ENCODE results near the gene EXOC1. TPM values are rescaled to one million over a fixed set of nuclear protein-coding genes. Genes with fewer than 3 reads are reported as not detected.

Gene EXOC1
- total RNA-seq, 2 experiments from 2014 or later: 23.7 to 33.5 TPM

DNA sequence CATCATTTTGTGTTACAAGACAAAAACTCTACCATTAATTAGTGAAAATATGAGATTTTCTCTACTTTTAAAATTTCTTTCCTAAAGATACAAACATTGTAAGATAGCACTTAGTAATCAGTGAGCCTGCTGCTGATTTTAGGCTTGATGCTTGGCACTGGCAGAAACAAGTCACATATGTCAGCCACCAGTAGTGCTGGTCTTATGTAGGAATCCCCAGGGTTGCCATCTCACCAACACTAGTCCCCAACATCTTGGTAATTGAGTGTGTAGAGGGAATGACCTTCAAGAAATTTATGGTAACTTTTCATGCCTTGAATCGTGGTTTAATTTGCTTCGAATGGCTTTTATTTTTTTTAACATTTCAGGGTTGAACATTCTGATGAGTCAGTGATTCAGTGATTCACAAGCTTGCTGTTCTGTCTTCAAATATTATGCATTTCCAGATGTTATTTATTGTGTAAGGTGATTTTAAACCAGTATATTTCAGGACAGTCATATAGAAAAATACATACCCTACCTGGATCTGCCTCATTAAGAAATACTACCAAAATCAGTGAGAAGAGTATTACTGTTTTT, 11.9 kb downstream of the EXOC1 start:
- Histone ChIP-seq H3K4me2 (ENCODE audit: low read length) (no peak overlapping the region), H4K20me1 (ENCODE audit: insufficient read depth, low read length) (no peaks in the 10 kb centered on the region), H3K36me3 (ENCODE audit: insufficient read depth, low read length) (peaks cover 62% of the 10 kb centered on the region), H3K4me1 (ENCODE audit: insufficient read depth, low read length, poor library complexity, severe bottlenecking) (no peaks in the 10 kb centered on the region), H3K9me2 (ENCODE audit: insufficient read depth, low read length) (no peaks in the 10 kb centered on the region), H3K27ac (ENCODE audit: low read depth, low read length, poor library complexity, severe bottlenecking) (no peak overlapping the region), H2AFZ (ENCODE audit: low read length) (no peak overlapping the region), H3K79me2 (ENCODE audit: insufficient read depth, low read depth, low read length) (no peaks in the 10 kb centered on the region), H3K9me3 (ENCODE audit: low read length) (no peaks in the 10 kb centered on the region), H3K4me3 (ENCODE audit: low read depth, low read length, poor library complexity, severe bottlenecking) (no peak overlapping the region)
- ChIA-PET POLR2A (interaction anchor here (0.6 to 1.3 kb wide), 5 partner anchors 12 to 520 kb away, joined by 3 to 8 read pairs (median 3); partner anchors contain the start of gene EXOC1), CTCF (ENCODE audit: unreplicated experiment) (no interaction called here)
- DNase-seq (ENCODE audit: low spot score): no peak
- intact Hi-C loops (cut with micrococcal nuclease; ENCODE audit: unreplicated experiment): loop anchor here (5.0 to 10.0 kb wide), 2 partner anchors 439 to 518 kb away; partner anchors contain the start of gene SRD5A3
- BruUV-seq (replicated peaks): no TSS peak
- TF ChIP-seq, protein P1, sequence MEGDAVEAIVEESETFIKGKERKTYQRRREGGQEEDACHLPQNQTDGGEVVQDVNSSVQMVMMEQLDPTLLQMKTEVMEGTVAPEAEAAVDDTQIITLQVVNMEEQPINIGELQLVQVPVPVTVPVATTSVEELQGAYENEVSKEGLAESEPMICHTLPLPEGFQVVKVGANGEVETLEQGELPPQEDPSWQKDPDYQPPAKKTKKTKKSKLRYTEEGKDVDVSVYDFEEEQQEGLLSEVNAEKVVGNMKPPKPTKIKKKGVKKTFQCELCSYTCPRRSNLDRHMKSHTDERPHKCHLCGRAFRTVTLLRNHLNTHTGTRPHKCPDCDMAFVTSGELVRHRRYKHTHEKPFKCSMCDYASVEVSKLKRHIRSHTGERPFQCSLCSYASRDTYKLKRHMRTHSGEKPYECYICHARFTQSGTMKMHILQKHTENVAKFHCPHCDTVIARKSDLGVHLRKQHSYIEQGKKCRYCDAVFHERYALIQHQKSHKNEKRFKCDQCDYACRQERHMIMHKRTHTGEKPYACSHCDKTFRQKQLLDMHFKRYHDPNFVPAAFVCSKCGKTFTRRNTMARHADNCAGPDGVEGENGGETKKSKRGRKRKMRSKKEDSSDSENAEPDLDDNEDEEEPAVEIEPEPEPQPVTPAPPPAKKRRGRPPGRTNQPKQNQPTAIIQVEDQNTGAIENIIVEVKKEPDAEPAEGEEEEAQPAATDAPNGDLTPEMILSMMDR (conservative IDR thresholded peaks at IDR 0.05; ENCODE audit: low read length): no peak
- TF ChIP-seq EZH2phosphoT487 (IDR thresholded peaks at IDR 0.05; ENCODE audit: borderline replicate concordance, low read depth, low read length): no peak

DNA sequence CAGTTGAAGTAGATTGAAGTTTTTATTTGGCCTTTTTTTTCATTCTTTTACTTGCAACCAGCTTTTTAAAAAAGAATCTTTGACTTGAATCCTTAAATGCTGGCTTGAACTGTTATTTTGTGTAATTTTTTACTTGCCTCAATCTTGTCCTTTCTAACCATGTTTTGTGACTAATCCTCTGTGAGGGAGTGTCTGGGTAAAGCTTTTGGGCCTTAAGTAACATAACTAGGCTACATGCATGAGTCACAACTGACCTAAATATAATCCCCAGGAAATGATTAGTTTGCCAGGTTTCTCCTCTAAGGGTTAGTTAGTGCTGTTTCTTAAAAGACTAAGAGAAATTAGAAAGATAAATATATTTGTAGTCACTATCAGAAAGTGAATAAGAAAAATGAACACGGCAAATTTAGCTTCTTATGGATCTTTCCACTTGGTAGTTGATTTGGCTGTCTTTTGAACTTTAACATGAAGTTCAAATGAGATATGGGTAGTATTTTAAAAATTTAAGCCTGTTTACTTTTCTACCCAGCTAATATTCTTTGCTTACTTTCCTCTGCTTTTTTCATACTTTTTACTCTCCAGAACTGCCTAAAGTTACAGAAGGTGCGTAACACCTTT, 13.0 kb downstream of the EXOC1 start:
- no peaks in the 10 kb centered on the region for H3K9me2 ChIP-seq (ENCODE audit: insufficient read depth, low read length)
- intact Hi-C loops (cut with micrococcal nuclease; ENCODE audit: unreplicated experiment): loop anchor here (5.0 to 10.0 kb wide), 2 partner anchors 438 to 519 kb away; partner anchors contain the start of gene SRD5A3
- peaks cover 64% of the 10 kb centered on the region for H3K36me3 ChIP-seq (ENCODE audit: insufficient read depth, low read length)

More for the DNA sequence above, 13.0 kb downstream of the EXOC1 start:
- no TSS peak for BruUV-seq (replicated peaks)
- Histone ChIP-seq H3K4me3 (ENCODE audit: low read depth, low read length, poor library complexity, severe bottlenecking) (no peak overlapping the region), H3K4me2 (ENCODE audit: low read length) (no peak overlapping the region), H3K9me3 (ENCODE audit: low read length) (no peaks in the 10 kb centered on the region), H3K79me2 (ENCODE audit: insufficient read depth, low read depth, low read length) (no peaks in the 10 kb centered on the region), H2AFZ (ENCODE audit: low read length) (no peak overlapping the region), H3K27ac (ENCODE audit: low read depth, low read length, poor library complexity, severe bottlenecking) (no peak overlapping the region), H4K20me1 (ENCODE audit: insufficient read depth, low read length) (no peaks in the 10 kb centered on the region), H3K4me1 (ENCODE audit: insufficient read depth, low read length, poor library complexity, severe bottlenecking) (no peaks in the 10 kb centered on the region)
- POLR2A ChIA-PET: interaction anchor here (0.6 to 1.4 kb wide), 8 partner anchors 11 to 521 kb away, joined by 3 to 5 read pairs (median 3); no protein-coding TSS in a partner anchor
- no peak for DNase-seq (ENCODE audit: low spot score)
- CTCF ChIA-PET (ENCODE audit: unreplicated experiment): no interaction called here
- no peak for TF ChIP-seq EZH2phosphoT487 (IDR thresholded peaks at IDR 0.05; ENCODE audit: borderline replicate concordance, low read depth, low read length)
- TF ChIP-seq, protein P1 (conservative IDR thresholded peaks at IDR 0.05; ENCODE audit: low read length): no peak
